HL-60/S4 treated with retinoic acid at 250 ng/mL for 4 days and 3 days (cell line): ENCODE results near the gene SGPP2.
"Not testable (repeated sequence)": the region's sequence is repeated elsewhere in the genome, so short reads cannot be mapped to it uniquely, and the experiment has no call there.

Experiments
- in situ Hi-C: fragments of 300-500 bp; cut with MboI; formaldehyde crosslinking; loops from 2 replicates; pipeline ENCODE4 v1.7.0; 2022; ENCODE audit warnings: low sequenced_read_pairs

SGPP2 gene

GRCh38 chr2:222427646-222428301, 3.4 kb downstream of the SGPP2 start:
- in situ Hi-C loops: no loop called here

- in situ Hi-C loops: no loop called here
Observed at GRCh38 chr2:222430071-222430470, 5.7 kb downstream of the SGPP2 start.

- in situ Hi-C loops: no loop called here
Observed at GRCh38 chr2:222430681-222431080, 6.3 kb downstream of the SGPP2 start.

- in situ Hi-C loops: no loop called here
Observed at GRCh38 chr2:222431869-222432268, 7.5 kb downstream of the SGPP2 start.

- in situ Hi-C loops: no loop called here
Observed at GRCh38 chr2:222433332-222434173, 9.2 kb downstream of the SGPP2 start.

- in situ Hi-C loops: no loop called here
Observed at GRCh38 chr2:222434204-222434603, 9.9 kb downstream of the SGPP2 start.

GRCh38 chr2:222435400-222436039, 11.2 kb downstream of the SGPP2 start:
- in situ Hi-C loops: not testable (repeated sequence)

- in situ Hi-C loops: no loop called here
Observed at GRCh38 chr2:222436040-222436413, 11.7 kb downstream of the SGPP2 start.

GRCh38 chr2:222439692-222440091, 15.3 kb downstream of the SGPP2 start:
- in situ Hi-C loops: no loop called here

- in situ Hi-C loops: no loop called here
Observed at GRCh38 chr2:222440673-222441422, 16.5 kb downstream of the SGPP2 start.

GRCh38 chr2:222442665-222443064, 18.3 kb downstream of the SGPP2 start:
- in situ Hi-C loops: no loop called here

GRCh38 chr2:222445227-222445626, 20.9 kb downstream of the SGPP2 start:
- in situ Hi-C loops: no loop called here

GRCh38 chr2:222447131-222447530, 22.8 kb downstream of the SGPP2 start:
- in situ Hi-C loops: no loop called here

GRCh38 chr2:222448748-222449181, 24.4 kb downstream of the SGPP2 start:
- in situ Hi-C loops: no loop called here

GRCh38 chr2:222450021-222450420, 25.7 kb downstream of the SGPP2 start:
- in situ Hi-C loops: no loop called here

- in situ Hi-C loops: no loop called here
Observed at GRCh38 chr2:222451224-222451674, 26.9 kb downstream of the SGPP2 start.

- in situ Hi-C loops: no loop called here
Observed at GRCh38 chr2:222452422-222452950, 28.1 kb downstream of the SGPP2 start.

GRCh38 chr2:222456479-222457077, 32.2 kb downstream of the SGPP2 start:
- in situ Hi-C loops: no loop called here

- in situ Hi-C loops: no loop called here
Observed at GRCh38 chr2:222459983-222460382, 35.6 kb downstream of the SGPP2 start.

GRCh38 chr2:222465746-222466145, 41.4 kb downstream of the SGPP2 start:
- in situ Hi-C loops: no loop called here
